CD14-positive monocyte (primary cell): ENCODE results near the gene TAS2R7. TPM values are rescaled to one million over a fixed set of nuclear protein-coding genes. Genes with fewer than 3 reads are reported as not detected.

Source experiments
- DNase-seq, 3 donors: peaks; one replicate each; pipeline ENCODE4 v3.0.0-alpha.2; 2011 to 2022
- H2AFZ ChIP-seq: 2 replicates; pipeline ENCODE4 v1.6.0; 2012; ENCODE audit warnings: mild to moderate bottlenecking, low read depth, low read length, inconsistent platforms; ENCODE audit not compliant: insufficient read depth, poor library complexity, severe bottlenecking
- H3K27ac ChIP-seq, 2 donors: 1 replicate in 1 of 2; 2 replicates in 1 of 2; pipeline ENCODE4 v1.5.1; 2012 to 2013; ENCODE audit warnings: low read length in 2 of 2, control low read depth in 1 of 2, inconsistent platforms in 1 of 2, low read depth in 1 of 2, mild to moderate bottlenecking in 1 of 2
- H3K27me3 ChIP-seq, 2 donors: one replicate each; pipeline versions ENCODE4 v1.6.0 to v1.6.1; 2011 to 2013; ENCODE audit warnings: low read length in 2 of 2; ENCODE audit not compliant: control insufficient read depth in 2 of 2, insufficient read depth in 2 of 2
- H3K36me3 ChIP-seq, 2 donors: replicated peaks in 1 of 2; 1 replicate in 1 of 2; 2 replicates in 1 of 2; pipeline versions ENCODE4 v1.5.1 to v1.6.1; 2012 to 2013; ENCODE audit warnings: low read length in 2 of 2, control low read depth in 1 of 2, inconsistent platforms in 1 of 2, mild to moderate bottlenecking in 1 of 2; ENCODE audit not compliant: insufficient read depth in 2 of 2, control insufficient read depth in 1 of 2
- H3K4me1 ChIP-seq, 2 donors: 1 replicate in 1 of 2; 2 replicates in 1 of 2; pipeline versions ENCODE4 v1.5.1 to v1.6.1; 2012 to 2013; ENCODE audit warnings: low read length in 2 of 2, control low read depth in 1 of 2, inconsistent platforms in 1 of 2, mild to moderate bottlenecking in 1 of 2, moderate library complexity in 1 of 2; ENCODE audit not compliant: insufficient read depth in 2 of 2, control insufficient read depth in 1 of 2
- H3K4me2 ChIP-seq: replicated peaks from 2 replicates; pipeline ENCODE3; 2012; ENCODE audit warnings: low read length, moderate library complexity, mild to moderate bottlenecking; ENCODE audit not compliant: poor library complexity, severe bottlenecking; ENCODE audit errors: extremely low read depth
- H3K4me3 ChIP-seq, 3 experiments: fragments of 200-600 bp in 1 of 3; sonication (generic) in 1 of 3; replicated peaks in 1 of 3; 1 replicate in 2 of 3; 2 replicates in 1 of 3; pipeline ENCODE4 v1.5.1; 2011 to 2013; ENCODE audit warnings: low read length in 3 of 3, mild to moderate bottlenecking in 3 of 3, control low read depth in 2 of 3, low read depth in 2 of 3, inconsistent platforms in 1 of 3, moderate library complexity in 1 of 3
- H3K79me2 ChIP-seq: 2 replicates; pipeline ENCODE4 v1.6.0; 2012; ENCODE audit warnings: mild to moderate bottlenecking, control low read depth, inconsistent platforms, low read length, moderate library complexity; ENCODE audit not compliant: insufficient read depth
- H3K9ac ChIP-seq: 2 replicates; pipeline ENCODE4 v1.6.0; 2017; ENCODE audit warnings: low read length, mild to moderate bottlenecking; ENCODE audit not compliant: insufficient read depth, poor library complexity, severe bottlenecking
- H3K9me3 ChIP-seq, 2 donors: replicated peaks in 1 of 2; 1 replicate in 1 of 2; 2 replicates in 1 of 2; pipeline versions ENCODE4 v1.5.1 to v1.6.1; 2012 to 2013; ENCODE audit warnings: low read length in 2 of 2, control low read depth in 1 of 2; ENCODE audit not compliant: control insufficient read depth in 1 of 2, insufficient read depth in 1 of 2
- H4K20me1 ChIP-seq: 2 replicates; pipeline ENCODE4 v1.6.0; 2012; ENCODE audit warnings: mild to moderate bottlenecking, low read length, control low read depth, moderate library complexity; ENCODE audit not compliant: insufficient read depth
- H3K27ac Mint-ChIP-seq, 7 donors: one replicate each; pipeline ENCODE4 v1.8.0; 2020; ENCODE audit warnings: mild to moderate bottlenecking in 7 of 7, mixed read lengths in 7 of 7, moderate library complexity in 6 of 7, inconsistent platforms in 2 of 7
- H3K27me3 Mint-ChIP-seq, 3 donors: one replicate each; pipeline ENCODE4 v1.8.0; 2021 to 2022; ENCODE audit warnings: low read depth in 3 of 3, mild to moderate bottlenecking in 3 of 3, mixed read lengths in 3 of 3, moderate library complexity in 3 of 3, inconsistent platforms in 1 of 3
- H3K36me3 Mint-ChIP-seq, 2 donors: one replicate each; pipeline ENCODE4 v1.8.0; 2020; ENCODE audit warnings: mixed read lengths in 2 of 2, inconsistent platforms in 1 of 2, mild to moderate bottlenecking in 1 of 2
- H3K4me1 Mint-ChIP-seq: one replicate; pipeline ENCODE4 v1.8.0; 2020; ENCODE audit warnings: mild to moderate bottlenecking, mixed read lengths
- H3K4me3 Mint-ChIP-seq, 2 donors: one replicate each; pipeline ENCODE4 v1.8.0; 2020; ENCODE audit warnings: mild to moderate bottlenecking in 2 of 2, mixed read lengths in 2 of 2, moderate library complexity in 1 of 2
- H3K9me3 Mint-ChIP-seq, 7 donors: one replicate each; pipeline ENCODE4 v1.8.0; 2020 to 2022; ENCODE audit warnings: mixed read lengths in 7 of 7, mild to moderate bottlenecking in 6 of 7, moderate library complexity in 6 of 7, inconsistent platforms in 2 of 7
- WGBS: methylation state at CpG from one replicate; pipeline ENCODE4 v1.1.5; 2013; ENCODE audit warnings: missing lambda C conversion rate; ENCODE audit not compliant: insufficient coverage; 5-methylcytosine and 5-hydroxymethylcytosine counted together
- intact Hi-C, 2 donors: fragments of 100-400 bp; cut with micrococcal nuclease; formaldehyde crosslinking; loops; one replicate each; pipeline versions ENCODE4 v1.15.0 to v1.15.1; 2023
- polyA plus RNA-seq, 3 donors: library from polyadenylated mRNA; depleted of rRNA in 1 of 3; unstranded in 2 of 3; stranded (reverse) in 1 of 3; fragments of 300-500 nt in 2 of 3; fragments of >200 nt in 1 of 3; fragmentation: Illumina TruSeq in 2 of 3; gene quantifications; 1 replicate in 2 of 3; 2 replicates in 1 of 3; pipeline ENCODE4 v1.2.3, GENCODE V29; 2012 to 2021
- small RNA-seq: library from RNA; depleted of rRNA; stranded (forward); fragments of <200 nt; gene quantifications from one replicate; pipeline ENCODE3, GENCODE V24; 2012; ENCODE audit warnings: low read depth; ENCODE audit not compliant: insufficient read length
- TF ChIP-seq, protein P1 (sequence below): fragments of 200-600 bp; IDR thresholded peaks from one replicate; pipeline ENCODE4 v1.8.0; 2022; ENCODE audit warnings: antibody characterized with exemption, mild to moderate bottlenecking

The TAS2R7 gene
- polyA plus RNA-seq, 3 donors: not detected

GRCh38 chr12:10756194-10756593, 46.2 kb downstream of the TAS2R7 start:
- intact Hi-C loops: loop anchor here in 1 of 2 donors (10.0 kb wide), 1 partner anchor 521 kb away; no protein-coding TSS in a partner anchor
- no peak for DNase-seq
- Mint-ChIP-seq H3K9me3 (peaks cover 12 to 20% (median 17%) of the 10 kb centered on the region in 7 donors), H3K4me1 (no peaks in the 10 kb centered on the region), H3K27ac (peak overlapping the region in 1 of 7 donors; percentile 19), H3K36me3 (no peaks in the 10 kb centered on the region), H3K27me3 (peaks cover 2 to 7% (median 3%) of the 10 kb centered on the region in 3 donors), H3K4me3 (no peak overlapping the region)
- Histone ChIP-seq H3K36me3 (no peaks in the 10 kb centered on the region), H3K27me3 (peaks cover 0 to 5% of the 10 kb centered on the region in 2 donors), H3K4me1 (no peaks in the 10 kb centered on the region), H3K9me3 (peaks cover 10 to 20% of the 10 kb centered on the region in 2 donors), H2AFZ (no peak overlapping the region), H3K4me3 (no peak overlapping the region), H3K27ac (no peak overlapping the region), H3K79me2 (no peaks in the 10 kb centered on the region), H3K4me2 (no peak overlapping the region), H3K9ac (no peak overlapping the region), H4K20me1 (no peaks in the 10 kb centered on the region)
- TF ChIP-seq, protein P1, sequence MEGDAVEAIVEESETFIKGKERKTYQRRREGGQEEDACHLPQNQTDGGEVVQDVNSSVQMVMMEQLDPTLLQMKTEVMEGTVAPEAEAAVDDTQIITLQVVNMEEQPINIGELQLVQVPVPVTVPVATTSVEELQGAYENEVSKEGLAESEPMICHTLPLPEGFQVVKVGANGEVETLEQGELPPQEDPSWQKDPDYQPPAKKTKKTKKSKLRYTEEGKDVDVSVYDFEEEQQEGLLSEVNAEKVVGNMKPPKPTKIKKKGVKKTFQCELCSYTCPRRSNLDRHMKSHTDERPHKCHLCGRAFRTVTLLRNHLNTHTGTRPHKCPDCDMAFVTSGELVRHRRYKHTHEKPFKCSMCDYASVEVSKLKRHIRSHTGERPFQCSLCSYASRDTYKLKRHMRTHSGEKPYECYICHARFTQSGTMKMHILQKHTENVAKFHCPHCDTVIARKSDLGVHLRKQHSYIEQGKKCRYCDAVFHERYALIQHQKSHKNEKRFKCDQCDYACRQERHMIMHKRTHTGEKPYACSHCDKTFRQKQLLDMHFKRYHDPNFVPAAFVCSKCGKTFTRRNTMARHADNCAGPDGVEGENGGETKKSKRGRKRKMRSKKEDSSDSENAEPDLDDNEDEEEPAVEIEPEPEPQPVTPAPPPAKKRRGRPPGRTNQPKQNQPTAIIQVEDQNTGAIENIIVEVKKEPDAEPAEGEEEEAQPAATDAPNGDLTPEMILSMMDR: no peak
- 88% methylated on average over 2 of the region's 4 CpGs for whole genome bisulfite sequencing

DNA sequence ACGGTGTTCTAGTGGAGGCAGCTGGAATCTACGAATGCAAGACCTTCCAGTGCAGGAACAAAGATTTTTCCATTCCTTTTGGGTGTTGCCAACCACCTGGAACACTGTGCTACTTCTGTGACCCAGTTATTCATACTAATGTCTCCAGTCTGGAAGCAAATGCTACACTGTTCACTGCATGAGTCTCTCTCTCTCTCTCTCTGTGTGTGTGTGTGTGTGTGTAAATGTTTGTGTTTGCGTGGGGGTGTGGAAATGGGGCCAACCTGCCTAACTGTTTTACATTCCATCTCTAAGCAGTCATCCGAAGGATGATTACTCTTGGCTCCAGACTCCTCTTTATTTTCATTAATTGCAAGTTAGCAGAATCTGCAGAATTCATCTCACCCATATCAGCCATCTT, 49.4 kb downstream of the TAS2R7 start:
- Histone ChIP-seq H3K27me3 (no peaks in the 10 kb centered on the region), H3K9ac (no peak overlapping the region), H3K27ac (no peak overlapping the region), H4K20me1 (no peaks in the 10 kb centered on the region), H3K4me1 (peaks cover 5 to 6% of the 10 kb centered on the region in 2 donors), H3K79me2 (no peaks in the 10 kb centered on the region), H3K9me3 (peaks cover 10 to 20% of the 10 kb centered on the region in 2 donors), H3K4me3 (no peak overlapping the region), H2AFZ (no peak overlapping the region), H3K4me2 (no peak overlapping the region), H3K36me3 (no peaks in the 10 kb centered on the region)
- DNase-seq: no peak
- peaks cover 12 to 20% (median 17%) of the 10 kb centered on the region in 7 donors for H3K9me3 Mint-ChIP-seq
- H3K4me1 Mint-ChIP-seq: peaks cover 8% of the 10 kb centered on the region
- TF ChIP-seq, protein P1: no peak
- no peaks in the 10 kb centered on the region for H3K36me3 Mint-ChIP-seq
- H3K4me3 Mint-ChIP-seq: no peak overlapping the region
- no peak overlapping the region for H3K27ac Mint-ChIP-seq
- WGBS: 60% methylated on average over 1 of the region's 4 CpGs
- H3K27me3 Mint-ChIP-seq: peaks cover 0 to 10% (median under 1%) of the 10 kb centered on the region in 3 donors
- intact Hi-C loops: loop anchor here in 1 of 2 donors (10.0 kb wide), 1 partner anchor 518 kb away; no protein-coding TSS in a partner anchor

Small RNAs within 50 kb of the gene (small RNA-seq; reads per million reads assigned to genes)
- not detected for gene PRR4

Other genes starting within 250 kb of the TAS2R7 start
- gene MAGOHB, start 189.0 kb downstream of the TAS2R7 start, polyA plus RNA-seq: 10 to 100 TPM in 2 of 3 donors, 1 to 10 TPM in 1; 6.9 to 23.5 (median 19.5) TPM
- not detected for gene STYK1, start 128.6 kb downstream of the TAS2R7 start, polyA plus RNA-seq
- gene YBX3, start 79.3 kb downstream of the TAS2R7 start, polyA plus RNA-seq: 100 to 1,000 TPM; 104 to 203 (median 131) TPM
- gene TAS2R8, start 4.7 kb upstream of the TAS2R7 start, polyA plus RNA-seq: not detected
- not detected for gene TAS2R9, start 7.5 kb upstream of the TAS2R7 start, polyA plus RNA-seq
- gene TAS2R10, start 23.7 kb upstream of the TAS2R7 start, polyA plus RNA-seq: under 1 TPM in 1 of 3 donors, not detected in 2; 0.08 TPM
- 1 to 10 TPM in 1 of 3 donors, not detected in 2; 1.0 TPM for gene PRR4, start 46.8 kb upstream of the TAS2R7 start, polyA plus RNA-seq
- gene PRH1, start 81.6 kb upstream of the TAS2R7 start, polyA plus RNA-seq: 1 to 10 TPM; 1.9 to 3.5 (median 2.9) TPM
- gene TAS2R13, start 106.9 kb upstream of the TAS2R7 start, polyA plus RNA-seq: not detected
- not detected for gene PRH2, start 126.6 kb upstream of the TAS2R7 start, polyA plus RNA-seq
- 1 to 10 TPM in 1 of 3 donors, under 1 TPM in 2; 0.53 to 1.5 (median 0.61) TPM for gene TAS2R14, start 136.6 kb upstream of the TAS2R7 start, polyA plus RNA-seq
- under 1 TPM in 1 of 3 donors, not detected in 2; 0.27 TPM for gene TAS2R50, start 184.3 kb upstream of the TAS2R7 start, polyA plus RNA-seq
- gene TAS2R20, start 195.7 kb upstream of the TAS2R7 start, polyA plus RNA-seq: under 1 TPM in 1 of 3 donors, not detected in 2; 0.71 TPM
- gene TAS2R19, start 220.0 kb upstream of the TAS2R7 start, polyA plus RNA-seq: under 1 TPM in 1 of 3 donors, not detected in 2; 0.29 TPM
- gene TAS2R31, start 228.8 kb upstream of the TAS2R7 start, polyA plus RNA-seq: under 1 TPM in 1 of 3 donors, not detected in 2; 0.29 TPM